Measurements from ENCODE around the gene FAM120B.
"Not testable (repeated sequence)": the region's sequence is repeated elsewhere in the genome, so short reads cannot be mapped to it uniquely, and the experiment has no call there.

The FAM120B gene

GRCh38 chr6:170369403-170369802, 62.8 kb downstream of the FAM120B start:
- in situ Hi-C loops (cut with MboI; ENCODE audit: low pct_unique_long_range_greater_than_20kb, low sequenced_read_pairs): no loop called here
- no peak for DNase-seq

GRCh38 chr6:170370416-170370815, 63.9 kb downstream of the FAM120B start:
- no peak for DNase-seq
- in situ Hi-C loops (cut with MboI; ENCODE audit: low pct_unique_long_range_greater_than_20kb, low sequenced_read_pairs): no loop called here

- in situ Hi-C loops (cut with MboI; ENCODE audit: low pct_unique_long_range_greater_than_20kb, low sequenced_read_pairs): no loop called here
- no peak for DNase-seq
Observed at GRCh38 chr6:170371080-170371479, 64.5 kb downstream of the FAM120B start.

- in situ Hi-C loops (cut with MboI; ENCODE audit: low pct_unique_long_range_greater_than_20kb, low sequenced_read_pairs): no loop called here
- no peak for DNase-seq
Observed at GRCh38 chr6:170371588-170371987, 65.0 kb downstream of the FAM120B start.

GRCh38 chr6:170372380-170373325, 66.1 kb downstream of the FAM120B start:
- no peak for DNase-seq
- in situ Hi-C loops (cut with MboI; ENCODE audit: low pct_unique_long_range_greater_than_20kb, low sequenced_read_pairs): no loop called here

GRCh38 chr6:170374571-170375444, 68.2 kb downstream of the FAM120B start:
- in situ Hi-C loops (cut with MboI; ENCODE audit: low pct_unique_long_range_greater_than_20kb, low sequenced_read_pairs): no loop called here
- DNase-seq: no peak

GRCh38 chr6:170375661-170376060, 69.1 kb downstream of the FAM120B start:
- DNase-seq: no peak
- in situ Hi-C loops (cut with MboI; ENCODE audit: low pct_unique_long_range_greater_than_20kb, low sequenced_read_pairs): no loop called here

- in situ Hi-C loops (cut with MboI; ENCODE audit: low pct_unique_long_range_greater_than_20kb, low sequenced_read_pairs): no loop called here
- DNase-seq: no peak
Observed at GRCh38 chr6:170376386-170377043, 70.0 kb downstream of the FAM120B start.

- in situ Hi-C loops (cut with MboI; ENCODE audit: low pct_unique_long_range_greater_than_20kb, low sequenced_read_pairs): no loop called here
- DNase-seq: no peak
Observed at GRCh38 chr6:170378502-170378901, 71.9 kb downstream of the FAM120B start.

- no peak for DNase-seq
- in situ Hi-C loops (cut with MboI; ENCODE audit: low pct_unique_long_range_greater_than_20kb, low sequenced_read_pairs): no loop called here
Observed at GRCh38 chr6:170381562-170381961, 75.0 kb downstream of the FAM120B start.

GRCh38 chr6:170383466-170384035, 77.0 kb downstream of the FAM120B start:
- no peak for DNase-seq
- in situ Hi-C loops (cut with MboI; ENCODE audit: low pct_unique_long_range_greater_than_20kb, low sequenced_read_pairs): no loop called here

- in situ Hi-C loops (cut with MboI; ENCODE audit: low pct_unique_long_range_greater_than_20kb, low sequenced_read_pairs): no loop called here
- DNase-seq: no peak
Observed at GRCh38 chr6:170385506-170385905, 78.9 kb downstream of the FAM120B start.

- in situ Hi-C loops (cut with MboI; ENCODE audit: low pct_unique_long_range_greater_than_20kb, low sequenced_read_pairs): no loop called here
Observed at GRCh38 chr6:170388113-170388512, 81.6 kb downstream of the FAM120B start.

GRCh38 chr6:170393033-170393432, 86.5 kb downstream of the FAM120B start:
- no peak for DNase-seq
- in situ Hi-C loops (cut with MboI; ENCODE audit: low pct_unique_long_range_greater_than_20kb, low sequenced_read_pairs): no loop called here

More at GRCh38 chr6:170388113-170388512, 81.6 kb downstream of the FAM120B start:
- DNase-seq: no peak

GRCh38 chr6:170393807-170394399, 87.3 kb downstream of the FAM120B start:
- in situ Hi-C loops (cut with MboI; ENCODE audit: low pct_unique_long_range_greater_than_20kb, low sequenced_read_pairs): no loop called here
- no peak for DNase-seq

- DNase-seq: no peak
- in situ Hi-C loops (cut with MboI; ENCODE audit: low pct_unique_long_range_greater_than_20kb, low sequenced_read_pairs): no loop called here
Observed at GRCh38 chr6:170394980-170395379, 88.4 kb downstream of the FAM120B start.

- in situ Hi-C loops (cut with MboI; ENCODE audit: low pct_unique_long_range_greater_than_20kb, low sequenced_read_pairs); DNase-seq: not testable (repeated sequence)
Observed at GRCh38 chr6:170398743-170399369, 92.3 kb downstream of the FAM120B start.

- in situ Hi-C loops (cut with MboI; ENCODE audit: low pct_unique_long_range_greater_than_20kb, low sequenced_read_pairs): not testable (repeated sequence)
Observed at GRCh38 chr6:170399955-170400558, 93.5 kb downstream of the FAM120B start.

More at GRCh38 chr6:170399955-170400558, 93.5 kb downstream of the FAM120B start:
- not testable (repeated sequence) for DNase-seq
